GM21619 (cell line): Measurements from ENCODE around the gene NFIB.

Experiments used
- ATAC-seq: cut with Tn5 transposase; IDR thresholded peaks from one replicate; pipeline ENCODE4 v1.9.1; 2021; ENCODE audit not compliant: unreplicated experiment

NFIB gene

DNA sequence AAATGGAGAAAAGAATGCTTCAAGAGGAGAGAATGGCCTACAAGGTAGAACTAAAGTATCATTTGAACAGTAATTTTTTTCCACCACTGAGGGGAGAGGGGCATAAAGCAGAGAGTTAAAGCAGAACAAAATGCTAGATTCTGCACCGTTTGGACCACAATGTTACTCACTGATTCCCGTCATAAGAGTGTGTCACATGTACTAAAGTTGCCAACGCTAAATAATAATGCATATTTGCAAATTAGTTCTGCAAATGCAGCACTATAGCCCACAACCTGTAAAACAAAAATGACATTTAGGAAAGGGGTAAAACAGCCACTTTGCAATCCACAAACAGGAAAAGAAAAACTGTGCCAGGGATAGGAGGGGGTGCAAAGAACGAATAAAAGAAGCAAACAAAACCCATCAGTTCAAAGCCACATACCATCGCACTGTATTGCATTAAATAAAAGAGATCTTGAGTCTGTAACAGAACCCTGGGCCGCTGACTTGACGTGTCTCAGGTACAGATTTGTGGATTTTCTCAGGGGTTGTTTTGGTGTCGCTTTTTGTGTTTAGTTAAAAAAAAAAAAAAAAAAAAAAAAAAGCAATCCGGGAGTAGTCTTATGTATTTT lies 7.7 kb upstream of the NFIB start:
- ATAC-seq, result no peak

DNA sequence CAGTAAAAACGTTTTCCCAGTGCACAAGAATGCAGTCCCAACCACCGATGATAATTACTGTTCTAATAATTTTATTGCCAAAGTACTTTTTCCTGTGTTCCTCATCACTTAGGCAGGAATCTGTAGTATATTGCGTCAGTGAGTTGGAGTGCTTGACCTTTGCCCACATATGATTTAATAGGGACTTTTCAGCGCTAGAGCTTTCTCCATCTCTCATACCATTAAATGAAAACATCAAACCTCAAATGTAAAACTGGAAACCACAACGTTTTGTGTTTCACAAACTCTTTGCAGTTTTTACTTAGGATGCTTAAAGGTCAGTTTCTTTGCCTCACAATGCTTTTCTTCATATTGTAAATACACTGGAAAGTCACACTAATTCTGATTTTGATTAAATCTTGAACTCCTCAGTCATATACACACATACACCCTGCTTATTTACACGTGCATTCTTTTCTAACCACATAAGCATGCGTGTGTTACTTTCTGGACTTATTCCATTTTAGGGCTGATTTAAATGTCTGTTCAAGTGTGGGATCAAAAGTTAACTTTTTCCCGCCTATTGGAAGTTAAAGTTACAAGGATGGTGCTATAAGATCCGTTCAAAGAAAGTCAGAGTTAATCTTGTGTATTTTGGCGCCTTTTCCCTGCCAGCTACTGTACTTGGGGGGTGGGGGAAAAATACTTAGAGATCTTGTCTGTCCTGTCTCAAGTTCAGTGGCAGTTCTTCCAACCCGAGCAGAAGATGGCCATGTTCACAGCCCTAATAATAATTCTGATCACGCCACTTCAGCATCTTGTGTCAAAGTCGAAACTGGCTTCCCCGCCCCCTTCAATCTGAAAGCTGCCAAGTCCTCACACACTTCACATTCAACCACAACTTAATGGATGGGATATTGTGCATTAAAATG lies 6.6 kb upstream of the NFIB start:
- no peak for ATAC-seq

DNA sequence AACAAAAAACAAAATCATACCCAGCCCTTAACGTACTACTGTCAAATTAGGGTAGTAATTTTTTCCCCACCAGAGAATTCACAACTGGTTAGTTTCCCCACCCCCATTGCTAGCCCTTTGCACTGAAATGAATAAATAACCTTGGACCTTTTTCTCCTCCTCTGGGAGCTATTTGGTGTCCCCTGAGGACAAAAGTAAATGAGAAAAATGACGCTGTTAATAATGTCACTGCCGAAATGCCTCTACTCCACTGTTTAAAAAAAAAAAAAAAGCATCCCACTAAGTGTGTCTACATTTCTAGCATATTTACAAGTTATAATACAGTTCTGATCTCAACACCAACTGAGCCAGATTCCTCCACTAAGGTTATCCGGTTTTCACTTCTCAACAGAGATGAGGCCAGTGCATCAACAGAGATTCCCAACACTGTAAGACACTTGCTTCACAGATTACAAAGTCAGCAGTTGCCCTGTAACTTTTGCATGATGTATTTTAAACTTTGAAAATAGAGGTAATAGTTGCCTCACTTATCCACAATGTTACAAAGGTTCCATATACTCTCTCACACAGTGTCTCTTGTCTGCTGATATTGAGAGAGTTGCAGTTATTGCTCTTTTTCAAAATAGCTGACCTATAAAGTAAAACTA lies 5.1 kb upstream of the NFIB start:
- no peak for ATAC-seq

DNA sequence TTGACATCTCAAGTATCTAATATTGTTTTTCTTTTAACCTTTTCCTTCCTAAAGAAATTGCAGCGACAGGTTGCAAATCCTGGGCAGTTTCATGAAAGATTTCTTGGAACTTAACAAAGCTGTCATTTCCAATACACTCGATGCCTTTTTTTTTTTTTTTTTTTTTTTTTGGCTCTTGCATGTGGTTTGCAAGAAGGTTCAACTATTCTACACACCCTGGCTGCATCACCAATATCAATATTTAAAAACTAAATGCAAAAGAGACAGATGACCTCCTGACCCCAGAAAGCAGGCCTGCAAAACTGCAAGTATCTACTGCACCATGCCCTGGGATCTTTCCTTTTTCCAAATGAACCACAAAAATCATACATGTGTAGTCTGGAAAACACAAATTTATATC lies 4.4 kb upstream of the NFIB start:
- ATAC-seq, result no peak

DNA sequence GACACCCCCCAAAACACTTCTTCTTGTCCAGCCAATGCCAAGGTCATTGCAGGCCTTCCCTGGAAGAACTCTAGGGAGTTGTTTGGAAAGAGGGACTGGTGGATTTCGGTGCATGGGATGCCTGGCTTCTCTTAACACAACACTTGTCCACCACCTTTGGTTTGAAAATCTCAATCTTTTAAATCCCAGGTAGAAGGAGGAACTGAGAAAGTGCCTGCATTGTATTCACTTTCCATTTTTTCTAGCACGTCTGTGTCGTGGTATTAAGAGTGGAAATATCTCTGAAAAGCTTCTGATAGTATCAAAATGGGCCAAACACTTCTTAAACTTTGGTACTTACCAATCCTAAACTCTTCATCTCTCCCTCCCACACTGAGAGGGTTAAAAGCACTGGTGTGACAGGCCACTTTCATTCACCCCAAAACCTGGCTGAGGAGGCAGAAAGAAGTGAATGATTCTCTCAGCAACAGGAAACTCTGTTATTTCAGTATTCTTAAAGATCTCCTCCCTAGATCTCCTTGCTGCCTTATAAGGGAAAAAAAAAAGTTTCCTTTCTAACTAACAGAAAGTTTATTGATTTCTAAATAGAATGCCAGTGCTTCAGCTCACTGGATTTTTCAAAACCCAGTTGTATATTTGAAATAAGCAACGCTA lies 3.9 kb upstream of the NFIB start:
- ATAC-seq, result peak; percentile 23

DNA sequence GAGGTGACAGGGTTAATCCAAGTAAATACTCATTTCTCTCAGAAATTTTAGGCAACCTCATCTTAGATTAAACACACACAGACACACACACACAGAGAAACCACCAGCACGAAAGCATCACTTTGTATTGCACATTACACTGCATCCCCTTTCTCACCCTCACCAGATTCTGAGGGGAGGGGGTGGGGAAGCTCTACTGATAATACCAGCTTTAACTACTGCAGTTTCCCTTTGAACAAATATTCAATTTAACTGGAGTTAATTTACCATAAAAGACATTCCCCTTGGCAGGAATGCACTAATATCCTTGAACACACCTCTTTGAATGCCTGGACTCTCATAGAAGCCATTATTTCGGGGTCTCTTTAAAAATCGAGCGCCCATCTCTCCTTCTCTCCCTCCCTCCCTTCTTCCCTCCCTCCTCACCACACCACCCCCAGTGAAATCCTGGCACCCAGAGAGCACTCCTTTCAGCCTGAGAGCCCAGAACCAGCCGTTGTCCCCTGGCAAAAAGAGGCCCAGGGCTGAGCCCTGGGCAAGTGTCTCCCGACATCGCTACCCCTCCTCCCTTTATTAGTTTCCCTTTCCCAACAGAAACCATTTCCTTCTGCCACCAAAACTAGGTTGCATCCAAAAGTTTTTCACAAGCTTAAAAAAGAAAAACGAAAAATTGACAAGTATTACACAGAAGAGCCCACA lies 2.8 kb upstream of the NFIB start:
- no peak for ATAC-seq

DNA sequence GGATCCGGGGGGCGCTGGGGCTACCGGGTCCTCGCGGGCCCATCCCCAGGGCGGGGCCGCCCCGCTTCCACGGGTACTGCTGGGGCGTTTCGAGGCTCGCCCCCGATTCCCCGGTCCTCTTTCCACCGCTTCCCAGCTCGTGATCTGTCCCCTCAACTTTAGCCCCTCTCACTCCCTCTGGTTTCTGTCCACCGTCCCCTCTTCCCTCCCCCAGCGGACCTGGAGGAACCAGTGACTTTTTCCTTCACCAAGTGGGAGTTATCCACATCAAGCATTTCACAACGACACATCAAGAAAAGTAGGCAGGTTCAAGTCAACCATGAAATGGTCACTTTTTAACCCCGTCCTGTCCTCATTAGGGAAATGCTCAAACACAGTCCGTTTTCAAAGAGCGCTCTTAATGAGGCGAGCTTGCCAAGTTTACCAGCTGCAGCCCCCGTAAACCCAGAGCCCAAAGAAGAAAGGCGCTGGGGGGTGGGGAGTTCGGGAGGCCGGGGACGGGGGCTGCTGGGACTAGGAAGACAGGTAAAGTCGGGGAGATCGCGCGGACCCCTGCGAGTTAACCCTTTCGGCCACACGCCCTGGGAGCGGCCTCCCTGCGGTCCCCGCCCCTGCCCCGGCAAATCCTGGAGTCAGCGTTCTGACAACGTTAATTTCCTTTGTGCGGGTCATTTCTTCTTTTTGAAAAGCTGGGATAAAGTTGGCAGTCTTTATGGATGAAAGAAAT lies 2.1 kb upstream of the NFIB start:
- no peak for ATAC-seq

DNA sequence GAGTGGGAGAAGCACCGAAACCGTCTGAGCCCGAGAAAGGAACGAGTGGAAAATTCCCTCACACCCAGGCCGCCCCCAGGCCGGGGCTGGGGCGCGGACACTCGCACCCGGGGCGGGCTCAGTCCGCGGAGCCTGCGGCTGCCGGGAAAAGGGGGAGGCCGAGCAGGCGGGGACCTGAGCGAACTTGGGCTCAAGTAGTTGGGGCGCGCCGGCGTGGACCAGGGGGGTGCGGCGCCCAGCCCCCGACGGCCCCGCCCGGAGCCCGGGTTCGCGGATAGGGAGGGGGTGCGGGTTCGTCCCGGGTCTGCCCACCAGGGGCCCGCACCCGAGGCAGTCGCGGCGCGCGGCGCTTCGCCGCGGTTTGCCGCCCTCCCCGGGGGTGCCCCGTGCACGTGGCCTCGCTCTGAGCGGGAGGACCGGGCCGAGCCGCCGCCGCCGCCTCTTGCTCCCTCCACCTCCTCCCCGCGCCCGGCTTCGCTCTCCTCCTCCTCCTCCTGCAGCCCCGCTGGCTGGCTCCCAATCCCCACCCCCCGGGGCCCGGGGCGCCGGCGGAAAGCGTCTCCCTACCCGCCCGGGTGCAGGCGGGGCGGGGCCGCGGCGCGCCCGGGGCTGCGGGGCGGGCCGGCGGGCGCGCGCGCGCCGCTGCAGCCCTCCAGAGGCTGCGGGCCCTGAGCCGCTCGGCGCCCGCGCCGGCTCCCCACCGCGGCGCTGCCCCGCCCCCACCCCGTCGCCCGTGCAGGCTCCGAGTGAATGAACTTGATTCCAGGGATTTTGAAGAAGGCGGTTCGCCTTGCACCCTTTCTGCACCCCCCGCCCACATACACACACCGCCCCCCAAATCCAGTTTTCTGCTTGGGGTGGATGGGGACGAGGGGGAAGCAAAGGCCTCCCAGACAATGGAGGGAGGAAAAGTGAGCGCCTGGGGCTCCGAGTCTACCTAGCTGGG lies 1.3 kb upstream of the NFIB start:
- ATAC-seq, result peak; percentile 32

DNA sequence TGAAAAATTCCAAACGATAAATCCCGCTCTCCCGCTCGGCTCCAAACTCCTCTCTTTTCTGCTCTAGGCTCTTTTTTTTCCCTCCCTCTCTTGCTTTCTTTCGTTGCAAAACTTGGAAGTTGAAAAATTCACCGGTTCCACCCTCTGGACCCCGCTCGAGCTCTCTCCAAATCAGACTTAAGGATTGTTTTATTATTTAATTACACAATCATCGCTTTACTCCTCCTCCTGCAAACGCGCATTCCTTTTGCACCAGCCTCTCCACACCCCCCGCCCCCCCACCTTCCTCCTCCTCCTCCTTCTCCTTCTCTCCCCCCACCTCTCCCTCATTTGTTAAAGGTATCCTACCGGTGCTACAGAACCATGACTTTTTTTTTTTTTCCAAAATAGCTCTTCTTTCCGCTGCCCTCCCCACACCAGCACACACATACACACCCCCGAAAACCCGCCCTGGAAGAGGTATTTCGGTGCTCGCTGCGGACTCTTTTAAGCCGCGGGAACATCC lies 535 bp upstream of the NFIB start:
- ATAC-seq, result no peak

DNA sequence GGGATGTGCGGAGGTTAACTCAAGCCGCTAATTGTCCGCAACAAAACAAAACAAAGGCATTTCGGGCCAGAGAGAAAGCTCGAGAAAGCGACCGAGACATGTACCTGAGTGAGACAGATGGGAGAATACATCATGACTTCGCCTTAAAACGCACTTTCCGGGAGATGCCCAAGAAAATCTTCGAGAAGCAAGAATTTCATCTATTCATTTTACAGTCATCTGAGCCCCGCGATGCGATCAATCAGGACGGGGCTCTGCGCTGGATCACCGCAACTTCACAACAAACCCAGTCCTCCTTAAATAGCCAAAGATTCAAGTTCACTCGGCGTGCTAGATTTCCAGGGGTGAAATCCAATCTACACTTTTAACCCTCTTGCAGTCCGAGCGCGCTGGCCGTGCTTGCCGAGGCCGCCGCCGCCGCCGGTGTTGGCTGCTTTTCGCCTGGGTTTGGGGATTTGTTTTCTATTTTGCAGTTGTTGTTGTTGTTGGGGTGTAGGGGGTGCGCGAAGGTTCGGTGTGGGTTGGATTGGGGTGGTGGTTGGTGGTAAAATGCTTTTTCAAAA lies 482 bp downstream of the NFIB start:
- no peak for ATAC-seq

DNA sequence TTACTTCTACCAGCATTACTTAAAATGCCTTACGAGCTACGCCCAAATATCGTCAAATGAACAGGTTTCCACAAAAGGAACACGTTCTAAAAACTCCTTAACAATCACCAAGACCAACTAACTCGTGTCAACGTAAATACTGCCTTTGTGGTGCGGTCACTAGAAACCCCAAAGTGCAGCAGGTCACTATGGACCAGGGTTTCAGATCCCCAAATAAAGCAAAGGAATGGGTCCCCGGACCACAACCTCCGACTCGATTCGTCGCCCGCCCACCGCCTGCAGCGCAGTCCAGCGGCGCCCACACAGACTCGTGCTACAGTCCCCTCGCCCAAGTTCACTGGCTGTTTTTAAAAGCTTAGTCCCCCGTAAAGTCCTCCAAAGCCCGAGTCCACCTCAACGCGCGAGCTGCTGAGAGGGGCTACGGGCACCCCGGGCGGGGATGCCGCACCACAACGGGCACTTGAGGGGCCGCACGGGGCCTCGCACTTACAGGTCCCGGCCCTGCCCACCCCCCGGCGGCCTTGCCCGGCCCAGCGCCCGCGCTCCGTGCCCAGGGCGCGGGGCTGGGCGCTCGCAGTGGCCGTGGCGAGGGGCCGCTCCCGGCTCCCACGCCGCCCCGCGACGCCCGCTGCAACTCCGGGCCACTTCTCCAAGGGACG lies 1.1 kb downstream of the NFIB start:
- no peak for ATAC-seq

DNA sequence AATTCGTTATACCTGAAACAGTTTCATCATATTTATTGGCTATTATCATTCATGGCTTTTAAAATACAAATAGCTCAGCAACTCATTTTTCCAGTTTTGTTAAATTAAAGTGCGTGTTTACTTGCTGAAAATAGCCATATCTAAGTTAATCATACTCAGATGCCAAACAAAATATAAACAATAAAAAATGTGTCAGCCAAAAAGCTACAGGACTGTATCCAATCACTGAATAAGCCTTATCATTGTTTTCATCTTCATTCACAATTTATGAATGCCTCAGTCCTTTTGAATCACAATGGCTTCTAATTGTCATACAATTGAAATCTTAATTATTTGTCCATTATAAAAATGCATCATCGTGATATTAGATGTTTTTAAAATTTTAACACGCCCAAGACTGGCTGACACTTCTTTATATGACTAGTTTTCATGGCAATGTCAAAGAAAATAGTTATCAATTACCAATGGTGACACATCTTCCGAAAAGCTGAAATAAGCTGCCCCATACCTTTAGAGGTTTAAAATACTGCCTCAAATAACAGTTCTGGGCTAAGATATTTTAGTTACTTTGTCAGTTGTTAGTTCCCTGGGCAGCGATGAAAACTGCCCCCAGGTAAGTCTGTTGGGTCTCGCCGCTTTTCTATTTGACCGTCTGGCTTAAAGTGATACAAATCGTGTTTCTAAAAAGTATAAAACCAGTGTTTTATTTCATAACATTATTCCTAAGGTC lies 1.8 kb downstream of the NFIB start:
- ATAC-seq, result no peak

DNA sequence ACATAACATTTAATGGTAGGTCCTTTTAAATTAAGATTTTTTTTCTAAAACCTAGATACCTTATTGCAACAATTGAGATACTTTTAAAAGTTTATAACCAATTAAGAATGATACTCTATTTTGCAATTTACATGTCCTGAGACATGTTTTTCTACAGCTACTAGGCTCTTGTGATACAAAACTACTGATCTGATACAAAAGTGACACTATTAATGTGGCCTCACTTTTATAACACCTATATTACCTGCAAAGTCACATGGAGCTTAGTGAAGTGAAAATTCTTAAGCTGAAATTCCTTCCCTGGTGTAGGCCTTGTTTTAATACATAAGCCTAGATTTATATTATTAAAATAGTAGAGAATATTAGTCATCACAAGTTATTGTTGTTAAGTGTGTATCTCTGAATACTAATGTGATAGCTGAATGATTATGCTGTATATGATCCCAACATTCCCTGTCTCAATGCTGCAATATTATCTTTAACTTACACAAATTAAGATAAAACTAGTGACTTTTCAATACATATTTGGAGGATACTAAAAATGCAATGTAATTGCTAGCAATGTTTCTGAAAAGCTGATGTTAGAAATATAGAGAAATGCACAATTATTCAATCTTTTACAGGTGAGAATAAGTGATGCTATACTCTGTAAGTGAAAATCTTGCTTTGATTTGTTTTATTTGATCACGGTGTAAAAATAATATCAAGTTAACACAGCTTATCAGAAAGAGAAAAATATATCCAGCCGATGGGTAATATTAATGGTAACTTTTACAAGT lies 2.6 kb downstream of the NFIB start:
- ATAC-seq, result no peak

DNA sequence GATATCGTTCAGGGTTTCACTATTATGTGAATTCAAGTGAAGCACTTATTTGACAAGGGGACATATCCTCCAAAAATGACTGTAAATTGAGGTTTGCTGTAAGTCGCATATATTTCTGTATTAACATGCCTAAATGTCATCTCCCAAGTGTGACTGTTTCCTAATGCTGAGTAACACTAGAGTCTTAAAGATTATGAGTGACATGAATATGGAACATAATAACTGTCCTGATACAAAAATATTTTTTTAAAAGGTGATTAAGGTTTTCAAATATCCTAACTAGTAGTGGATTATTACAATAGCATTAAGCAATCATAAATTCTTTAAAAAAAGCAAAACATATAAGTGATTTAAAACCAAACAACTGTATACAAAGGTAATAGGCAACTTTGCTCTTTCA lies 3.6 kb downstream of the NFIB start:
- no peak for ATAC-seq

DNA sequence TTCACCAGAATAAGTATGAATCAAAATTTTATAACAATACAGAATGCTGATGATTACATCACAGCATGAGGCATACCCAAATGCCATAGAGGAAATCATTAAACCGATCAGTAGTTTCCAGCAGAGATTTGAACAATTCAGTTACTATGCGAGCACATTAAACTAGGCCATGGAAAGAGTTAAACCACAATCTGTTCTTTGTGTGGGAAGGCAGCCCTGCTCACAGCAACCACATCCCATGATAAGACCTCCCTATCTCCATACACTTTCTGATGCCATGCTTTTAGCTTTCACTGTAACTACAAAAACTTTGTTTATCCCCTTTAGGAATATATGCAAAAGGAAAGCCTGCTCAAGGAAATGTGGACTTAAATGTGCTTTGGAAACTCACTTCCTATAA lies 4.5 kb downstream of the NFIB start:
- no peak for ATAC-seq

DNA sequence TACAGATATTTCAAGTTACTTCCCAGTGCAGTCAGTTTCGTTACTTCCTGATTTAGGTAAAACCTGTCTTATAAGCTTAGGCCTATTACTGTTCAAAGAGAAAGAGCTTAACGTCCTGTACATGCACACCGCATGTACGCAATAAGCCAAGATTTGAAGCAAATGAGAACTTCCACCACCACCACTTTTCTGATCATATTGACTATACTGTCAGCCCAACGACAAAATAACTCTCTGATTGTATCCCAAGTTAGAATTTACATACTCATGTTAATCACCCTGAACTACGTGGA lies 5.1 kb downstream of the NFIB start:
- no peak for ATAC-seq
